Loucy (cell line): ENCODE data around the gene ROPN1.

ENCODE experiments used
- EZH2phosphoT487 ChIP-seq: fragments of 200-600 bp; IDR thresholded peaks from 2 replicates; pipeline ENCODE4 v1.6.1; 2018; ENCODE audit warnings: antibody characterized with exemption, mild to moderate bottlenecking, moderate library complexity, borderline replicate concordance
- TF ChIP-seq, protein P1 (sequence below): fragments of 200-600 bp; sonication (generic); conservative IDR thresholded peaks from 2 replicates; pipeline ENCODE4 v1.5.1; 2014; ENCODE audit warnings: mild to moderate bottlenecking, antibody characterized with exemption, low read length

DNA sequence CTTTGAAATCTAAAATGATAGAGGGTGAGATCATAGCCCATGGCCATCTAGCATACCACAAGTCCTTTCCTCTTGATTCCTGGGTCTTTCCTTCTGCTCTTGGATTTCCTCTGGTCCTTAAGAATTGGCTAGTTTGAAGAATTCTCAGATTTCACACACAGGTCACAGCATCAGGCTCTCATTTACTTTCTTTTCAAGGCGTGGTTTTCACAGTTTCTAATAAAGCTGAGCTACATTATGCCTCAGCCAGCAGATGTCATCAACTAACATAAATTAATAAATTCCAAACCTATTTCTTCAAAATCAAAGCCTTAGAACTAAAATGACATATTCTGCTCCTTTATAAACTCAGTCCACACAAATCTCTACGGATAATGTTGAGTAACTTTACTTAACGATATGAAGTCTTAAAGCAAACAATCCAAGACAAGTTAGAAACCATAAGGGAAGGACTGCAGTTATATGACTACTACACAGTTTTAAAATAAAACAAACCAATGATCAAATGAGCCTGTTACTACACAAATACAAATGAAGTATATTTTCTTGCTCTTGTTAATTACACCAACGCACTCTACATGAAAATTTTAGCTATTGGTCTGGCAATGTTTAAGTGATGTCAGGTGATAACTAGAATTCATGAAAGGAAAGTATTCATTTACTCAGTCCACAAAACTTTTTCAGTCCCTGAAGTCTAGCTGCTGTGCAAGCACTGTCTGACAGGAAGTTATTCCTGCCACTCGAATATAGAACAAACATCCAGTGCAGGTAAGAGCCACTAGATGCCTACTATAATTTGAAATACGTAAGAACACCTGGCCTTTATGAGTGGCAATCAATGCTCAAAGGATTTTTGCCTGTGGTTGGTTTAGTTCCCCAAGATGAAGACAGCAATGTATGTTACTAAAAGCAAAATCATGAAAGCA lies 40.1 kb downstream of the ROPN1 start:
- TF ChIP-seq, protein P1, sequence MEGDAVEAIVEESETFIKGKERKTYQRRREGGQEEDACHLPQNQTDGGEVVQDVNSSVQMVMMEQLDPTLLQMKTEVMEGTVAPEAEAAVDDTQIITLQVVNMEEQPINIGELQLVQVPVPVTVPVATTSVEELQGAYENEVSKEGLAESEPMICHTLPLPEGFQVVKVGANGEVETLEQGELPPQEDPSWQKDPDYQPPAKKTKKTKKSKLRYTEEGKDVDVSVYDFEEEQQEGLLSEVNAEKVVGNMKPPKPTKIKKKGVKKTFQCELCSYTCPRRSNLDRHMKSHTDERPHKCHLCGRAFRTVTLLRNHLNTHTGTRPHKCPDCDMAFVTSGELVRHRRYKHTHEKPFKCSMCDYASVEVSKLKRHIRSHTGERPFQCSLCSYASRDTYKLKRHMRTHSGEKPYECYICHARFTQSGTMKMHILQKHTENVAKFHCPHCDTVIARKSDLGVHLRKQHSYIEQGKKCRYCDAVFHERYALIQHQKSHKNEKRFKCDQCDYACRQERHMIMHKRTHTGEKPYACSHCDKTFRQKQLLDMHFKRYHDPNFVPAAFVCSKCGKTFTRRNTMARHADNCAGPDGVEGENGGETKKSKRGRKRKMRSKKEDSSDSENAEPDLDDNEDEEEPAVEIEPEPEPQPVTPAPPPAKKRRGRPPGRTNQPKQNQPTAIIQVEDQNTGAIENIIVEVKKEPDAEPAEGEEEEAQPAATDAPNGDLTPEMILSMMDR = no peak
- no peak for TF ChIP-seq EZH2phosphoT487
